HepG2 (cell line): Measurements from ENCODE around the gene GSTT2B. TPM values are rescaled to one million over a fixed set of nuclear protein-coding genes. Genes with fewer than 3 reads are reported as not detected.
"Not testable (repeated sequence)": the region's sequence is repeated elsewhere in the genome, so short reads cannot be mapped to it uniquely, and the experiment has no call there.

Experiments used
- ATAC-seq: fragments of 200-7000 bp; cut with Tn5 transposase; 3 replicates; pipeline ENCODE4 v1.9.1; 2020; ENCODE audit warnings: mild to moderate bottlenecking, moderate library complexity
- BruUV-seq: library from RNA; stranded (reverse); fragments of 400-500 nt; replicated peaks from 2 replicates; lab custom pipeline; 2021; lab: Mats Ljungman, UMichigan
- CTCF ChIA-PET: fragments of 300-600 bp; formaldehyde crosslinking; extraction: SDS; loops from one replicate; lab custom pipeline; 2021; ENCODE audit warnings: low total read pairs, inconsistent platforms, low intra/inter-chr PET ratio; lab: Yijun Ruan, JAX
- POLR2A ChIA-PET: fragments of 350-600 bp; sonication (Branson Sonifier 250); formaldehyde crosslinking; loops from one replicate; lab custom pipeline; 2020; ENCODE audit warnings: antibody characterized with exemption, inconsistent platforms; lab: Yijun Ruan, JAX
- DNase-seq: peaks from one replicate; pipeline ENCODE4 v3.0.0-alpha.2; 2015; ENCODE audit warnings: low spot score
- FAIRE-seq: peaks from 3 replicates; lab custom pipeline; 2011; peaks lifted over from hg19 to GRCh38; lab: Jason Lieb, UNC
- H2AFZ ChIP-seq: one replicate; pipeline ENCODE4 v1.6.1; 2011; ENCODE audit warnings: low read length, inconsistent platforms
- H3K27ac ChIP-seq: fragments of 300-600 bp; 3 replicates; pipeline ENCODE4 v1.8.0; 2011; ENCODE audit warnings: mixed run types, mild to moderate bottlenecking, mixed read lengths, low read length, inconsistent platforms; ENCODE audit not compliant: insufficient read depth; ENCODE audit errors: extremely low read length
- H3K27me3 ChIP-seq, 2 experiments: fragments of 200-600 bp in 1 of 2; 2 replicates in 1 of 2; 3 replicates in 1 of 2; pipeline versions ENCODE4 v1.6.0 to v1.8.0; 2011; ENCODE audit warnings: low read length in 2 of 2, mild to moderate bottlenecking in 2 of 2, moderate library complexity in 2 of 2, inconsistent platforms in 1 of 2; ENCODE audit not compliant: insufficient read depth in 2 of 2, control insufficient read depth in 1 of 2
- H3K36me3 ChIP-seq, 2 experiments: fragments of 200-600 bp in 1 of 2; replicated peaks in 1 of 2; 2 replicates in 1 of 2; 3 replicates in 1 of 2; pipeline versions ENCODE4 v1.5.1 to v1.8.0; 2011; ENCODE audit warnings: low read length in 2 of 2, inconsistent platforms in 1 of 2; ENCODE audit not compliant: insufficient read depth in 2 of 2, control insufficient read depth in 1 of 2
- H3K4me1 ChIP-seq: 2 replicates; pipeline ENCODE4 v1.5.1; 2012; ENCODE audit warnings: low read length, inconsistent platforms; ENCODE audit not compliant: insufficient read depth
- H3K4me2 ChIP-seq: 2 replicates; pipeline ENCODE4 v1.6.0; 2011; ENCODE audit warnings: low read depth, low read length, inconsistent platforms
- H3K4me3 ChIP-seq, 3 experiments: fragments of 200-600 bp in 1 of 3; sonication (generic), shearing (Covaris generic) in 1 of 3; replicated peaks in 1 of 3; 2 replicates each; pipeline ENCODE4 v1.5.1; 2011 to 2016; ENCODE audit warnings: low read length in 3 of 3, inconsistent platforms in 2 of 3, low read depth in 2 of 3, mild to moderate bottlenecking in 2 of 3, control low read depth in 1 of 3, mixed read lengths in 1 of 3; ENCODE audit not compliant: insufficient read depth in 1 of 3
- H3K79me2 ChIP-seq: one replicate; pipeline ENCODE4 v1.6.1; 2011; ENCODE audit warnings: low read length, inconsistent platforms; ENCODE audit not compliant: insufficient read depth
- H3K9ac ChIP-seq: 2 replicates; pipeline ENCODE4 v1.6.0; 2011; ENCODE audit warnings: mild to moderate bottlenecking, low read depth, low read length, inconsistent platforms; ENCODE audit not compliant: insufficient read depth
- H3K9me3 ChIP-seq: 2 replicates; pipeline ENCODE4 v1.5.1; 2012; ENCODE audit warnings: mild to moderate bottlenecking, low read length
- H4K20me1 ChIP-seq: 2 replicates; pipeline ENCODE4 v1.6.0; 2011; ENCODE audit warnings: inconsistent platforms, mild to moderate bottlenecking, low read length, moderate library complexity; ENCODE audit not compliant: insufficient read depth
- BORCS8-MEF2B ChIP-seq: sonication (generic); formaldehyde crosslinking; IDR thresholded peaks from 2 replicates; pipeline ENCODE4 v1.8.0; 2022; ENCODE audit warnings: mild to moderate bottlenecking, missing genetic modification reagents
- FOSL2 ChIP-seq: sonication (generic); formaldehyde crosslinking; IDR thresholded peaks from 2 replicates; pipeline ENCODE4 v1.4.0; 2020; ENCODE audit warnings: missing genetic modification reagents
- GATAD2A ChIP-seq: IDR thresholded peaks from 2 replicates; pipeline ENCODE4 v1.6.1; 2016
- MYC ChIP-seq: sonication (generic); formaldehyde crosslinking; IDR thresholded peaks from 2 replicates; pipeline ENCODE4 v1.9.0; 2021; ENCODE audit warnings: missing genetic modification reagents, borderline replicate concordance
- NR2F6 ChIP-seq, 2 experiments: IDR thresholded peaks; 2 replicates each; pipeline ENCODE4 v1.6.1; 2016; ENCODE audit warnings: antibody characterized with exemption in 1 of 2, mild to moderate bottlenecking in 1 of 2
- RAD21 ChIP-seq: fragments of 450-650 bp; formaldehyde crosslinking; IDR thresholded peaks from 2 replicates; pipeline ENCODE4 v1.5.0; 2020; ENCODE audit warnings: mild to moderate bottlenecking
- REPIN1 ChIP-seq: sonication (generic); formaldehyde crosslinking; IDR thresholded peaks from 2 replicates; pipeline ENCODE4 v1.8.0; 2022; ENCODE audit warnings: missing genetic modification reagents, low read depth, mild to moderate bottlenecking, borderline replicate concordance
- SAP130 ChIP-seq: IDR thresholded peaks from 2 replicates; pipeline ENCODE4 v1.6.1; 2016; ENCODE audit warnings: low read depth
- SMC3 ChIP-seq: IDR thresholded peaks from 2 replicates; pipeline ENCODE4 v1.6.1; 2011; ENCODE audit warnings: low read length, improper control_type of control experiment
- THAP11 ChIP-seq: IDR thresholded peaks from 2 replicates; pipeline ENCODE4 v1.6.1; 2016; ENCODE audit warnings: missing biosample characterization, missing genetic modification reagents
- WGBS: methylation state at CpG from one replicate; pipeline ENCODE4 v1.1.6; 2017; ENCODE audit warnings: low lambda C conversion rate; 5-methylcytosine and 5-hydroxymethylcytosine counted together
- in situ Hi-C: cut with HindIII; loops from 2 replicates; pipeline ENCODE4 v1.10.0; 2017; ENCODE audit warnings: low pct_unique_long_range_greater_than_20kb; ENCODE audit not compliant: extremely low pct_ligation_motif_present
- intact Hi-C: fragments of 100-400 bp; cut with micrococcal nuclease; formaldehyde crosslinking; loops from one replicate; pipeline ENCODE4 v1.10.0; 2022; ENCODE audit not compliant: unreplicated experiment
- polyA plus RNA-seq, 8 experiments: library from polyadenylated mRNA; depleted of rRNA in 3 of 8; stranded (reverse) in 7 of 8; unstranded in 1 of 8; fragments of >200 nt; fragmentation: Illumina TruSeq in 4 of 8; extraction: Trizol in 4 of 8; gene quantifications; 2 replicates each; pipeline versions ENCODE4 v1.2.1 to v1.2.3, GENCODE V29; 2011 to 2016; ENCODE audit warnings: low read depth in 4 of 8, missing spikeins in 1 of 8, mixed read lengths in 1 of 8; ENCODE audit not compliant: insufficient read depth in 1 of 8
- total RNA-seq, 5 experiments: library from RNA; depleted of rRNA; stranded (reverse); fragments of >200 nt; fragmentation: Illumina TruSeq; extraction: Trizol; gene quantifications; 2 replicates each; pipeline ENCODE4 v1.2.3, GENCODE V29; 2016; ENCODE audit warnings: low read depth in 1 of 5
- TF ChIP-seq, protein P1 (sequence below): sonication (generic); formaldehyde crosslinking; IDR thresholded peaks from 2 replicates; pipeline ENCODE4 v1.4.0; 2020; ENCODE audit warnings: missing genetic modification reagents, borderline replicate concordance
- TF ChIP-seq, protein P2 (sequence below): sonication (generic); formaldehyde crosslinking; IDR thresholded peaks from 2 replicates; pipeline ENCODE4 v1.4.0; 2020; ENCODE audit warnings: missing genetic modification reagents
- TF ChIP-seq, protein P3 (sequence below): IDR thresholded peaks from 2 replicates; pipeline ENCODE4 v1.6.1; 2016

Gene GSTT2B
- total and polyA plus RNA-seq, 2 of the 13 experiments (the other 11 are each of a cell fraction or from before 2014, with no cell fraction given) = 1.5 to 3.9 TPM

DNA sequence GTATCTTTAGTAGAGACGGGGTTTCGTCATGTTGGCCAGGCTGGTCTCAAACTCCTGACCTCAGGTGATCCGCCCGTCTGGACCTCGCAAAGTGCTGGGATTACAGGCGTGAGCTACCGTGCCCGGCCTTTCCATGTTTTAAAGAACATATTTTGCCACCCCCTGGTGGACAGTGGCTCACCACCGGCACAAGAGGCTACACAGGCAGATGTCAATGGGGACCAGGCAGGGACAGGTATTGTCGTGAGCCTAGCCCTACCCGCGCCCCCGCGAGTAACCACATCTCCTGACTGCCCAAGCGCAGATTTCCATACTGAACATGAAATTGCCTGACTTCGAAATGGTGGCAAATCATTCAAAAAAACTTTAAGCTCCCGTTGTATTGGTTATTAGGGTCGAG, 5.1 kb upstream of the GSTT2B start:
- in situ Hi-C loops = loop anchor here (5.0 kb wide), 1 partner anchor 39 kb away; no protein-coding TSS in a partner anchor
- H2AFZ ChIP-seq, intact Hi-C loops, H3K27ac ChIP-seq, CTCF ChIA-PET, H3K9ac ChIP-seq, H3K27me3 ChIP-seq, H3K4me3 ChIP-seq, H3K79me2 ChIP-seq, H4K20me1 ChIP-seq, H3K9me3 ChIP-seq, H3K4me1 ChIP-seq, FAIRE-seq, H3K4me2 ChIP-seq, BruUV-seq, DNase-seq, POLR2A ChIA-PET: not testable (repeated sequence)
- WGBS = no CpG with 5 or more reads among the region's 18 CpGs
- peaks cover 2 to 20% of the 10 kb centered on the region in 2 experiments for H3K36me3 ChIP-seq
- peak; percentile 69 for ATAC-seq

DNA sequence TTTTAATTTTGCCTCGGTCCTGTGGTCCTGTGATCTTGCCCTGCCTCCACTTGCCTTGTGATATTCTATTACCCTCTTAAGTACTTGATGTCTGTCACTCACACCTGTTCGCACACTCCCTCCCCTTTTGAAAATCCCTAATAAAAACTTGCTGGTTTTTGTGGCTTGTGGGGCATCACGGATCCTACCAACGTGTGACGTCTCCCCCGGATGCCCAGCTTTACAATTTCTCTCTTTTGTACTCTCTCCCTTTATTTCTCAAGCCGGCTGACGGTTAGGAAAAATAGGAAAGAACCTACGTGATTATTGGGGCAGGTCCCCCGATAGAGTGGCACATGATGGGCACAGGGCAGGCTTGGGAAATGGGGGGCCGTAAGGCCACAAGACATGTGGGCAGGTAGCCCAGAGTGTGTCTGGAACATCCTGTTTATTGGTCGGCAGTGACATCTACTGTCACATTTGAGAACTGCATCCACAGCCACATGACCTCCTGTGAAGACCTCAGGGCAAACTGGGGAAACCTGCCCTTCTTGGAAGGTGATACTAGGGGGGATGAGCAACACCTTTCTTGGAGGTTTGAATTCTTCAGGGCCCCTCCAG, 4.6 kb downstream of the GSTT2B start:
- WGBS = 20% methylated on average over 12 of the region's 12 CpGs
- CTCF ChIA-PET = interaction anchor here (0.9 kb wide), 1 partner anchor 219 kb away, joined by 5 read pairs; no protein-coding TSS in a partner anchor
- H3K9me3 ChIP-seq; BruUV-seq; POLR2A ChIA-PET; H4K20me1 ChIP-seq; H3K4me1 ChIP-seq; H3K36me3 ChIP-seq; H3K27ac ChIP-seq; H2AFZ ChIP-seq; H3K9ac ChIP-seq; H3K79me2 ChIP-seq; in situ Hi-C loops; H3K27me3 ChIP-seq; H3K4me3 ChIP-seq; TF ChIP-seq NR2F6 (IDR thresholded peaks at IDR 0.05): not testable (repeated sequence)
- ATAC-seq = peak; percentile 70
- peak; percentile 65 for DNase-seq
- H3K4me2 ChIP-seq = 0 out of 2 replicates have a peak overlapping the region, but pooled peaks have one; percentile 10
- intact Hi-C loops = loop anchor here (10.0 kb wide), 1 partner anchor 288 kb away; the partner anchor contains the start of gene GGT5
- peak; percentile 90 for FAIRE-seq
- TF ChIP-seq NR2F6 (CRISPR knock-in tag; IDR thresholded peaks at IDR 0.05) (peak; percentile 52; the same call in 1 of the 2 replicates), RAD21 (CRISPR knock-in tag) (peak; percentile 88), THAP11 (CRISPR knock-in tag) (0 out of 2 replicates have a peak, but pooled peaks have one; percentile 17), GATAD2A (CRISPR knock-in tag) (peak; percentile 40; the same call in 1 of the 2 replicates), BORCS8-MEF2B (CRISPR knock-in tag) (0 out of 2 replicates have a peak, but pooled peaks have one; percentile 50), MYC (0 out of 2 replicates have a peak, but pooled peaks have one; percentile 45), FOSL2 (CRISPR knock-in tag) (peak; percentile 28; the same call in 1 of the 2 replicates), REPIN1 (CRISPR knock-in tag) (peak; percentile 21; the same call in 1 of the 2 replicates), SAP130 (CRISPR knock-in tag) (peak; percentile 25; the same call in 1 of the 2 replicates), SMC3 (peak; percentile 85)
- TF ChIP-seq, protein P1, sequence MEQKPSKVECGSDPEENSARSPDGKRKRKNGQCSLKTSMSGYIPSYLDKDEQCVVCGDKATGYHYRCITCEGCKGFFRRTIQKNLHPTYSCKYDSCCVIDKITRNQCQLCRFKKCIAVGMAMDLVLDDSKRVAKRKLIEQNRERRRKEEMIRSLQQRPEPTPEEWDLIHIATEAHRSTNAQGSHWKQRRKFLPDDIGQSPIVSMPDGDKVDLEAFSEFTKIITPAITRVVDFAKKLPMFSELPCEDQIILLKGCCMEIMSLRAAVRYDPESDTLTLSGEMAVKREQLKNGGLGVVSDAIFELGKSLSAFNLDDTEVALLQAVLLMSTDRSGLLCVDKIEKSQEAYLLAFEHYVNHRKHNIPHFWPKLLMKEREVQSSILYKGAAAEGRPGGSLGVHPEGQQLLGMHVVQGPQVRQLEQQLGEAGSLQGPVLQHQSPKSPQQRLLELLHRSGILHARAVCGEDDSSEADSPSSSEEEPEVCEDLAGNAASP (CRISPR knock-in tag) = peak; percentile 32; the same call in 1 of the 2 replicates
- TF ChIP-seq, protein P2, sequence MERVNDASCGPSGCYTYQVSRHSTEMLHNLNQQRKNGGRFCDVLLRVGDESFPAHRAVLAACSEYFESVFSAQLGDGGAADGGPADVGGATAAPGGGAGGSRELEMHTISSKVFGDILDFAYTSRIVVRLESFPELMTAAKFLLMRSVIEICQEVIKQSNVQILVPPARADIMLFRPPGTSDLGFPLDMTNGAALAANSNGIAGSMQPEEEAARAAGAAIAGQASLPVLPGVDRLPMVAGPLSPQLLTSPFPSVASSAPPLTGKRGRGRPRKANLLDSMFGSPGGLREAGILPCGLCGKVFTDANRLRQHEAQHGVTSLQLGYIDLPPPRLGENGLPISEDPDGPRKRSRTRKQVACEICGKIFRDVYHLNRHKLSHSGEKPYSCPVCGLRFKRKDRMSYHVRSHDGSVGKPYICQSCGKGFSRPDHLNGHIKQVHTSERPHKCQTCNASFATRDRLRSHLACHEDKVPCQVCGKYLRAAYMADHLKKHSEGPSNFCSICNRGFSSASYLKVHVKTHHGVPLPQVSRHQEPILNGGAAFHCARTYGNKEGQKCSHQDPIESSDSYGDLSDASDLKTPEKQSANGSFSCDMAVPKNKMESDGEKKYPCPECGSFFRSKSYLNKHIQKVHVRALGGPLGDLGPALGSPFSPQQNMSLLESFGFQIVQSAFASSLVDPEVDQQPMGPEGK (CRISPR knock-in tag) = peak; percentile 45; the same call in 1 of the 2 replicates
- TF ChIP-seq, protein P3, sequence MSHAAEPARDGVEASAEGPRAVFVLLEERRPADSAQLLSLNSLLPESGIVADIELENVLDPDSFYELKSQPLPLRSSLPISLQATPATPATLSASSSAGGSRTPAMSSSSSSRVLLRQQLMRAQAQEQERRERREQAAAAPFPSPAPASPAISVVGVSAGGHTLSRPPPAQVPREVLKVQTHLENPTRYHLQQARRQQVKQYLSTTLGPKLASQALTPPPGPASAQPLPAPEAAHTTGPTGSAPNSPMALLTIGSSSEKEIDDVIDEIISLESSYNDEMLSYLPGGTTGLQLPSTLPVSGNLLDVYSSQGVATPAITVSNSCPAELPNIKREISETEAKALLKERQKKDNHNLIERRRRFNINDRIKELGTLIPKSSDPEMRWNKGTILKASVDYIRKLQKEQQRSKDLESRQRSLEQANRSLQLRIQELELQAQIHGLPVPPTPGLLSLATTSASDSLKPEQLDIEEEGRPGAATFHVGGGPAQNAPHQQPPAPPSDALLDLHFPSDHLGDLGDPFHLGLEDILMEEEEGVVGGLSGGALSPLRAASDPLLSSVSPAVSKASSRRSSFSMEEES = peak; percentile 21; the same call in 1 of the 2 replicates
